Islet precursor cell (in vitro differentiated cells): ENCODE measurements around the gene TPO.
A peak's percentile ranks its signal among the peaks of the same experiment; 100 is the strongest.

Experiments
- DNase-seq: peaks from one replicate; pipeline ENCODE4 v3.0.0-alpha.2; 2018

Gene TPO

DNA sequence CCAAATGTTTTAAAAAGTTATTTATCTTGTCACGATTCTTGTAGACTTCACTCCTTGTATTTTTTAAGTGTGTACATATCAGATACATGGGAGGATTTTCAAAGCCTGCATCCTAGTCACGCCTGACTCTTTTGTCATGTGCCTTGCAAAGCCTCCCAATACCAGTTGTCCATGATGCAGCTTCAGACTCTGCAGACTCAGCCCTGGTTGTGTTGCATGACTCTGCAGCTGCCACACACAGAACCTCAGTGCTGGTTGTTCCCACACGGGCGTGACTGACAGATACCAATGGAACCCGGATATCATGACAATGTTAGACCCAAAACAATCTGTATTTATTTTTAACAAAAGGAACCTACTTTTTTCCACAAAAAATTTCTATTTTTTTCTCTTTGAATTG, 38.2 kb downstream of the TPO start:
- no peak for DNase-seq

DNA sequence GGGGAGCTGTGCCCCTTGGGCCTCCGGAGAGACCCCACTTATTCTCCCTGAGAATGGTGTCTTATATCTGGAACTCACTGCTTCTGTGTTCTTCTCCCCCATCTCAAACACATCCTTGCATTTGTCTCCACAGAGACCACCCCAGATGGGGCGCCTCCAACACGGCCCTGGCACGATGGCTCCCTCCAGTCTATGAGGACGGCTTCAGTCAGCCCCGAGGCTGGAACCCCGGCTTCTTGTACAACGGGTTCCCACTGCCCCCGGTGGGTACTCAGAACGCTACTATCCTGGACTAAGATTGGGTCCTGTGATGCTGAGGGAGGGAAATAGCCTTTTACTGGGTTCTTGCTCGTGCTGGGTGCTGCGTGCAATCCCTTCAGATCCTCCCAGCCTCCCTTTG, 40.3 kb downstream of the TPO start:
- no peak for DNase-seq

DNA sequence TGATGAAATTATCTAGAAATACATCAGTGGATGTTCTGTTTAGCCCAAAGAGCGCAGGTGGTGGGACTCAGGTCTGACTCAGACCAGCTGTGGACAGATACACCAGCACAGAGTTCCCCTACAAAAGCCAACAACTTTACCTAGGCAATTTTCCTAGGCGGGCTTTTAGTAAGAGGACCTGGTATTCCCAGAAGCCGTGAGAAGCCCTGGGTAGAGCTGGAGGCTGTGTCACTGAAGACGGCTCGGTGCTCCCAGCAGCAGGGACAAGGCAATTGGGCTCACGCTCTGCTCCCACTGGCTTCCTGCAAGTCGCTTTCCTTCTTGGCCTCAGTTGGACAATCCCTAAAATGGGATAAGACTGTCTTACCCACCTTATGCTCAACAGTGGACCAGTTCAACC, 41.1 kb downstream of the TPO start:
- no peak for DNase-seq

DNA sequence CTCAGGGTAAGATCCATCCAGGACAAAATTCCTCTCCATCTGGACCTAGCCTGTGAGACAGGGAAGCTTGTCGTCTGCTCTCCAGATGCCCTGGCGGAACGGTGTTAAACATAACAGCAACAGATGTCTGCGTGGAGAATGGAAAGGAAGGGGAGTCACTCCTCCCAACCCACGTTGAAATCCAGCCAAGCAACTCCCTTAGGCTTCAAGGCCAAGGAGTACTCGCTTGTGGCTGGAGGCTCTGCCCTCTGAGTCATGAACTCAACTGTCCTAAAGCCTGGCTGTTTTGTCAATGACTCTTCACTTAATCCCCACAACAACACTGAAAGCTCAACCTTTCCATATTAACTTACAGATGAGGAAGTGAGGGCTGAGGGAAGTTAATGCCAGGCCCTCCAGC, 42.2 kb downstream of the TPO start:
- DNase-seq: peak; percentile 66

DNA sequence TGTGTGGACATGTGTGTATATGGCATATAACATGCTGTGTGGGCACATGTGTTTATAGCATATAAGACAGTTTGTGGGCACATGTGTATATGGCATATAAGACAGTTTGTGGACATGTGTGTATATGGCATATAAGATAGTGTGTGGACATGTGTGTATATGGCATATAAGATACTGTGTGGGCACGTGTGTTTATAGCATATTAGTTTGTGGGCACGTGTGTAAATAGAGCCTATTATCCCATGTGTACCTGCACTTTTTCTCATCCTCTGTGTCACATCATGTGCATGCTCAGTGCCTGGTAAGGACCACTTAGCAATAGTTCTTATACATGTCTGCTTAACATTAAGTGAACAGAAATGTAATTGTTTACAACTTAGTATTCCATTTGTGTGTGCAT, 45.2 kb downstream of the TPO start:
- no peak for DNase-seq

DNA sequence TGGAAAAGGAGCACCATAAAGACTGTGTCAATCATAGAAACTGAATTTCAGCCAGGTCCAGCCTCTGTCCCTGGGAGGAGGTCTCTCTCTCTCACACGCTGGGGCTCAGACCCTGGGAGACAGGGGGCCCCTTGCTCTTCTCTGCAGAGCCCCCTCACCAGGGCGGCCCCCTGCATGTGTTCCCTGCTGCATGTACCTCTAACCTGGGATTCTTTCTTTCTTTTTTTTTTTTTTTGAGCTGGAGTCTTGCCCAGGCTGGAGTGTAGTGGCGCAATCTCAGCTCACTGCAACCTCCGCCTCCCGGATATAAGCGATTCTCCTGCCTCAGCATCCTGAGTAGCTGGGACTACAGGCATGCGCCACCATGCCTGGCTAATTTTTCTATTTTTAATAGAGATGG, 46.5 kb downstream of the TPO start:
- no peak for DNase-seq

DNA sequence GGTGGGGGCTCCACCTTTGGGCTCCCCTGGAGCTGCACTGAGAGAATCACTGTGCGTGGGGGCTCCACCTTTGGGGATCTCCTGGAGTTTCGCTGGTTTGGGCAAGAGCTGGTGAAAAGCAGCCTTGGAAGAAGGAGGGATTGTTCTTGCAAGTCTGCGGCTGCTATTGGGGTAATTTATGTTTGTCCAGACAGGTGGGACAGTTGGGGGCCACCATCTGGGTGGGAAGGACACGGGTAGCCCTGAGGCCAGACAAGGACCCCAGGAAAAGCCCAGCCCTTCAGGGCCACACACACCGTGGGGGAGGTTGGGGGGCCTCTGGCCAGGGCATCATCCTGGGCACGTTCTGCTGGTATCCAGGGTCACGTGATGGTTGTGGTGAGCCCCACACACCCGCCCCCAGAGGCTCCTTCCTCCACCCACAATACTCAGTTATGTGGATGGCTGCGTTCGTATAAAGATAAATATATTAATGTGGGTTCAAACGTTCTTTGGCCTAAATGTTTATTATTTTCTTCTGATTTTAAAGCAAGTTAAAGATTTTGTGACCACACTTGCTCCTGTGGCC, 47.7 kb downstream of the TPO start:
- DNase-seq: peak; percentile 39

DNA sequence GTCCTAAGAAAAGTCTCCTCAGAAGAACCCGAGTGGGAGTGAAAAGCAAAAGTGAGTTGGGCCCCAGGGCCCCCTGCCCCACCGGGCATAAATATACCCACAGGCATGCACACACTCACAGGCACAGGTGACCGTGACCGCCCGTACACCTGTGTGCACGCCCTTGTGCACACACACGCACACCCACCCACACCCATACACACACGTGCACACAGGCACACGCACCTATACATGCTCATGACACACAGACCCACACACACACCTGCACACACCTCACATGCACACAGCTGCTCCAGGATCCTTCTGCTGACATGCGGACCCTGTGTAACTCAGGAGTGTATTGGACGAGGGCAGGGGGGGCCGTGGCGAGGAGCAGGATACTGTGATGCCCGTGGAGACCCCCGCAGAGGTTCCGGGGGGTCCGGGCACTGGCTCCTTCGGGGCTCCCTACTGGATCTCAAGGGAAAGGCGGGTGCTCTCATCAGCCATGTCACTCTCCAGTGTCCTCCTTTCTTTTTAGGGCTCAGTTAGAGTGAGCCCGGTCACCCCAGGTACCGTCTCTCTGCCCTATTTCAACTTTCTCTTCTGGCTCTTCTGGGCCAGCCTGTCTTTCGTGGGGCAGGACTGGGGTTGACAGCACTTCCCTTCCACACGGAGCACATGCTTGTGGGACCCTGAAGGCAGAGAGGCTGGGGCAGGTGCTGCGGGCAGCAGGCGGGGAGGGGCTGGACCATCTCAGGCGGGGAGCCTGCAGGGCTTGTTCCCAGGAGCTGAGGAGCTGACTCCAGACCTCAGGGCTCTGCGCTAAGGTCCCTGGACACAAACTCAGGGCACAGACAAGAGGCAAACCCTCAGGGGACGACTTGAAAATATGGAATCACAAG, 48.5 kb downstream of the TPO start:
- DNase-seq: peak; percentile 53

DNA sequence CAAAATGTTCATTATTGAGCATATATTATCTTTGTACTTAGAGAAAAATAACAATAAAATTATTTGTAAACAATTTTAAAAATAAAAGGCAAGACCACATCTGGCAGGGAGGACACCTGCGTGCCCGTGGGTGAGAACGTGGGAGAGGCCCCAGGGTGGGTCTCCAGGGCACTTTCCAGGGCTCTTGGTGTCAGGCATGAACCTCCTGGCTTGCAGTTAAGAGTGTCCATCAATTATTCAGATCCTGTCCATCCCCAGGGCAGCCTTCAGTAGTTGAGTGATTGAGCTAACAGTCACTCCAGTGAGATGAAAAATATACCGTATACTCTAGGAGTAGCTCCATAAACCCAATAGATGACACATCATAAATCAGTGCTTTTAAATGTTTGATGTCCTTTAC, 49.7 kb downstream of the TPO start:
- DNase-seq: no peak

DNA sequence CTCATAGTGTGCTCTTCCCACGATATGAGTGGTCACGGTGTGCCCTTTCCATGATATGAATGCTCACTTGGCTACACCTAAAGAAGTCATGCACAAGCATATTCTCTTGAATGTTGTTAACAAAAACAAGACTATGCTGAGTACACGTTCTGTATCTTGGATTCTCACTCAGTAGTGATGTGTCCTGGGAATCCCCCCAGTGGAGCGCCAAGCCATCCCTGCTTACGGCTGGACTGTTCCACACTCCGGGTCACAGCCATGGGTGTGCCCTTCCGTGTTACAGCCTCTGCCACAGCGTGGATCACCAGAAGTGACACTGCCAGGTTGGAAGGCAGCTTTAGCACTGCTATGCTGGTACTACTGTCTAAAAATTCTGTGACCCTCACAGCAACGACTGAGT, 59.1 kb downstream of the TPO start:
- no peak for DNase-seq

DNA sequence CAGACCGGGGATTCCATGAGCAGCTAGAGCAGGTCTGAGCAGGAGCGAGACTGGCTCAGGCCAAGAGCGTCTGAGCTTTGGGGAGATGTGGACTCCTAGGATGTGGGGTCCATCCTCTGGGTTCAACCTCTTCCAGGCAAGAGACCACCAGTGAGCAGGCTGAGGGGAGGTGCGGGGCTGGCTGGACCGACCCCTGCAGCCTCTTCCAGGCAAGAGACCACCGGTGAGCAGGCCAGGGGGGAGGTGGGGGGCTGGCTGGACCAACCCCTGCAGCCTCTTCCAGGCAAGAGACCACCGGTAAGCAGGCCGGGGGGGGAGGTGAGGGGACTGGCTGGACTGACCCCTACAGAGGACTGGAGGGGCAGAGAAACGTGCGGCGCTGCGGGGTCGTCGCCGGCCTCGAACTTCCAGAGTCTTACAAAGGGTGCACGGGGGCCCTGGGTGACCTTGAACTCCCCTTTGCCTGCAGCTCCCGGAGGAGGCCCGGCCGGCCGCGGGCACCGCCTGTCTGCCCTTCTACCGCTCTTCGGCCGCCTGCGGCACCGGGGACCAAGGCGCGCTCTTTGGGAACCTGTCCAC, 63.4 kb downstream of the TPO start:
- DNase-seq: no peak

DNA sequence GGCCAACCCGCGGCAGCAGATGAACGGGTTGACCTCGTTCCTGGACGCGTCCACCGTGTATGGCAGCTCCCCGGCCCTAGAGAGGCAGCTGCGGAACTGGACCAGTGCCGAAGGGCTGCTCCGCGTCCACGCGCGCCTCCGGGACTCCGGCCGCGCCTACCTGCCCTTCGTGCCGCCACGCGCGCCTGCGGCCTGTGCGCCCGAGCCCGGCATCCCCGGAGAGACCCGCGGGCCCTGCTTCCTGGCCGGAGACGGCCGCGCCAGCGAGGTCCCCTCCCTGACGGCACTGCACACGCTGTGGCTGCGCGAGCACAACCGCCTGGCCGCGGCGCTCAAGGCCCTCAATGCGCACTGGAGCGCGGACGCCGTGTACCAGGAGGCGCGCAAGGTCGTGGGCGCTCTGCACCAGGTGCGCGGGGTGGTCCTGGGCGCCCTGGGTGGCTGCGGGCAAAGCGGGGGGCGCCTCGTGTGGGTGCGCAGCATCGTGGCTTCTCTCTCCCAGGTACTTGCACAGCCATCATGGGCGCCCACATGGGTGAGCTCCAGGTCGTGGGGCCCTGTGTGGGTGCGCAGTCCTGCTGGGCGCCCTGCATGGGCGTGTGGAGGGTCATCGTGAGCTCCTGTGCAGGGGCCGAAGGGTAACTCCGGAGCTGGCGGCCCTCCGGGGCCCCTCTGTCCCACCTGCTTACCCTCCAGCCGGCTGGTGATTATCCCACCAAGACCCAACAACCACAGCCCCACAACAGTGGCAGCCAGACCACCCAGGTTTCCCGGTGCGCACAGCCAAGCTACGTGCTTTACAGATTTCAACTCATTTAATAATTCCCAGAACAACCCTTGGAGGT, 64.2 kb downstream of the TPO start:
- no peak for DNase-seq

DNA sequence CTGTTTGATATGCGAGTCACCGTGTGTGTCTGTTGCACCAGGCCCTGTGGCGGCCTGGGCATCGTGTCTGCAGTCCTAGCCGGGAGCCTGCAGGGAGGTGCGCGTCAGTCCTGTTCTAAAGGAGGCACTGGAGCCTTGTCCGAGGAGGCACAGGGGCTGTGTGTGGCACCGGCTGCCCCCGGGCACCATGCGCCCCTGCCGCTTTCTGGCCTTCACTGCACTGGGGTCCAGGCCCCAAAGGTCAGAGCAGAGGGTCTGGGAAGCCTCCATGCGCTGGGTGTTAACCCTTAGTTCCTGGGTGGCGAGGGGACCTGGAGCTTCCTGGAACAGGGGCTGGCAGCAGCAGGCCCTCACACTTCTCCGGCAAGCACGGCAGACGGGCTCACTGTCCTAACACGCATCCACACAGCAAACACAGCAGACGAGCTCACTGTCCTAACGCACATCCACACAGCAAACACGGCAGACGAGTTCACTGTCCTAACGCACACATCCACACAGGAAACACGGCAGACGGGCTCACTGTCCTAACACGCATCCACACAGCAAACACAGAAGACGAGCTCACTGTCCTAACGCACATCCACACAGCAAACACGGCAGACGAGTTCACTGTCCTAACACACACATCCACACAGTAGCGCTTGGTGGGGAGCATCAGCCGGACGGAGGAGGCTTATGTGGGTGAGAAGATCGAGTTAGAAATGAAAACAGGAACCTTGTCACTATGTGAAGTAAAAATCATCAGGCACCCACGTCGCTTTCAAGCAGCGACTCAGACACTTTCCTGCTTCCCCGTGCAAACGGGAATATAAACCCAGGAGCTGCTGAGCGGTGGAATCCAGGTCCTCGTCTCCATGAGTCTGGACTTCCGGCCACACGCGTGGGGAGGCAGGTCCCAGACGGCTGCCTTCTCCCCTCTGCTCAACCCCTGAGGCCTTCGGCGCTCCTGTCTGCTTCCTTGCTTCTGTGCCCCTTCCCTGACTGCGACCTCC, 65.3 kb downstream of the TPO start:
- DNase-seq: peak; percentile 53

DNA sequence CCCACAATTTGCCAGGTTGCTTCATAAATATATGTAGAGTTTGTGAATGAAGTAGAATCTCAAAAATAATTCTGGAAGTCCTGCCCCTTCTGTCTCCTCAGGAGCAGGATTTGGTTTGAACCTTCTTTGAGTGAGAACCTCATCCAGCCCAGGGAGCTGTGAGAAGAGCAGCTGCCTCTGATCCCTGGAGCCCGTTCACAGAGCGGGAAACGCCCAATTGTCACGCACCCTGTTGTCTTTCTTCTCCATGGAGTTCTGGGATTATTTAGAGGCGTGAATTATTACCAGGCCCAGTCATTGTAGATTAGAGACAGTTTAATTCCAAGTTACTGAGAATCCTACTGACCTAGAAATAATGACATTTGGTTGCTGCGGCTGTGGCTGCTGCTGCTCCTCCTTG, 66.1 kb downstream of the TPO start:
- DNase-seq: no peak

DNA sequence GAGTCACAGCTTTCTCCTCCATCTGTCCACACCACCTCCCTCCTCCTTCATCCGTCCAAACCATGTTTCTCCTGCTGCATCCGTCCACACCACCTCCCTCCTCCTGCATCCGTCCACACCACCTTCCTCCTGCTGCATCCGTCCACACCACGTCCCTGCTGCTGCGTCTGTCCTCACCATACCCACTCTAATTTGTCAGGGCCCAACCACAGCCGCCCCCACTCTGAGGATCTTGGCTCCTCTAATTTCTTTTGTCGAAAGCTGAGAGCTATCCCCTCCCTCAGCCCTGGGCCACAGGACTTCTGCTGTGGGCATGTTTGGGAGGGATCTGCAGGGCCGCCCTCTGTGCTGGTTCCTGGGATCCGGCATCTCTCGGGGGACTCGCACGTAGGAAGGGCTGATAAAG, 67.4 kb downstream of the TPO start:
- DNase-seq: peak; percentile 53

DNA sequence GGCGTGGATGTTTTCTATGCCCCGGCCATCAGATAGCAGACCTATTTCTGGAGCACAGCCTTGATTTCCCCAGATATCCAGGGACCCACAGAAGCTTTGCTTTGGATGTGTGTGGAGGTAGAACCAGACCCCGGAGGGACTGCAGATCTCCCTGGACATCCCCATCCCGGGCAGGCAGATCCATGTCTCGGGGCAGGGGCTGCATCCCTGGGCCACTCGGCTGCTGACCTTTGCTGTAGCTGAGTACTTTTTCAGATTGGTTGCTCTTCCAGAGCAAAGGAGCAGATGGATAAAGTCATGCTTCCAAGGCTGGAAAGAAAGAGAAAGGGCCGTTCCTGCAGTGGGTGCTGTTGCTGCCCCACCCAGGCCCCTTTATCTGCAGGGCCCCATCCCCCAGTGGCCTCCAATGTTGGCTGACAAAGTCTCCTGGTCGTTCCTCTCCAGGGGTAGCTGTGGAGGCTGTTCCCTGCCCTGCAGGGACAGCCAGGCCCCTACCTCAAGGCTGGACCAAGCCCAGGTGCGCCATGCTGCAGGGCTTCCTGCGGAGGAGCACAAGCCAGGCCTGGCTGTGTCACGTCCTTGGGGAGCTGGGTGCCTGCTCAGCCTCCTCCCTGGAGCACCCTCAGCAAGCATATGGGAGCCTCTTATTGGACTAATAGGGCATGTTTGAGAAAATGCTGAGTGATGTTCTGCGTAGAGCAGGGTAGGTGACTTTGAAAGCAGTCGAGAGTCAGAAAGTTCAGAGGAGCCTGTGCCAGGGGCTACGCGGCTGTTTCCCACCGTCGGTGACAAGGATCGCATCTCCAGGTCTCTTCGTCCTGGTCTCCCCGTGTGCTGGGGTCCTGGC, 68.4 kb downstream of the TPO start:
- DNase-seq: no peak

DNA sequence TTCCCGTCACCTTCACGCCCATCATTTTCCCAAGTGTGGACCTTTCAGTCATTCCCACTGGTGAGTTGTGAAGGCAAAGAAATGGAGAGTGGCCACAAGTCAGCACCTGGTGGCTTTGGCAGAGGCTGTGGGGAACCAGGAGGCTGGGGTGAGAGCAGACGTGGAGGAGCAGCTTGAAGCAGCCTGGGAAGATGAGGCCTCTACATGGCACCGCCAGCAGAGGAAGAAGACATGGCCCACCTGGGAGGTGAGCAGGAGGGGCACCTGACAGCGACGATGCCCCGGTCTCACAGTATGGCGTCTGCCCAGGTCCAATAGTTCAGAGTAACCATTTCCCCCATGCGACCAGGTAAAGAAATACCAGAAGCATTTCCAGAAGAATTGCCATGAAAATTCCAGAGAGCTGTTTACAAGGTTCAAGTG, 69.0 kb downstream of the TPO start:
- DNase-seq: peak; percentile 38

DNA sequence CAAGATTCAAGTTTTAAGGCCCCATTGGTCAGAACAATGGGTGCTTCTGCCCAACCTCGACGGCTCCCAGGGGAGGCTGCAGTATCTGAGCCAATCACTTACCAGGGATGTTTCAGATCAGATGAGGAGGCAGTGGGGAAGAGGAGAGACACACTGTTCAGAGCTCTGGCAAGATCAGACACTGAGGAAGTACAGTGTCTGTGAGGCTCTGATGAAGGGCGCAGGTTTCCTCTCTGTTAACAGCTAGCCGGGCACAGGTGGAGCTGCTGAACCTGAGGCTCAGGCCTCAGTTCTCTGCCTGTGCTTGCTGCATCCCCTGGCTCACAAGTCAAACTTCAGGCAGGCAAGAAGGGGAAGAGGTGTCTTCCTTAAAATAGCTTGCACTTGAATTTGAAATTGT, 69.7 kb downstream of the TPO start:
- DNase-seq: peak; percentile 42

DNA sequence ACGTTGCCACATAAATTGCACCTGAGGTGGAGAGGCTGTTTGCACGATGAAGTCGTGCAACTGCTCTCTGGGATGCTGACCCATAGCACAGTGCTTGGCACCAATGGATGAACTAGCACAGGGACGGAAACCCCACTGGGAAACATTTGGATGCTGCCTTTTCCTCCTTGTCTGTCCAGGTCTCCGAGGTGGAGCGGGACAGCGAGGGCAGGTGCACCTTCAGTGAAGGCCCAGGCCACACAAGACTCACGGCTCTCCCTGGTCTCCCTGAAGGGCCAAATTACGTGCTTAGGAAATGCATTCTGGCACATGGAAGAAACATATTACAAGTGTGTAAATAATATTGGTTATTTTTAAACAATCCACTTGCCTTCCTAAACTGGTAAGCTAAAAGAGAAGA, 70.3 kb downstream of the TPO start:
- DNase-seq: no peak

DNA sequence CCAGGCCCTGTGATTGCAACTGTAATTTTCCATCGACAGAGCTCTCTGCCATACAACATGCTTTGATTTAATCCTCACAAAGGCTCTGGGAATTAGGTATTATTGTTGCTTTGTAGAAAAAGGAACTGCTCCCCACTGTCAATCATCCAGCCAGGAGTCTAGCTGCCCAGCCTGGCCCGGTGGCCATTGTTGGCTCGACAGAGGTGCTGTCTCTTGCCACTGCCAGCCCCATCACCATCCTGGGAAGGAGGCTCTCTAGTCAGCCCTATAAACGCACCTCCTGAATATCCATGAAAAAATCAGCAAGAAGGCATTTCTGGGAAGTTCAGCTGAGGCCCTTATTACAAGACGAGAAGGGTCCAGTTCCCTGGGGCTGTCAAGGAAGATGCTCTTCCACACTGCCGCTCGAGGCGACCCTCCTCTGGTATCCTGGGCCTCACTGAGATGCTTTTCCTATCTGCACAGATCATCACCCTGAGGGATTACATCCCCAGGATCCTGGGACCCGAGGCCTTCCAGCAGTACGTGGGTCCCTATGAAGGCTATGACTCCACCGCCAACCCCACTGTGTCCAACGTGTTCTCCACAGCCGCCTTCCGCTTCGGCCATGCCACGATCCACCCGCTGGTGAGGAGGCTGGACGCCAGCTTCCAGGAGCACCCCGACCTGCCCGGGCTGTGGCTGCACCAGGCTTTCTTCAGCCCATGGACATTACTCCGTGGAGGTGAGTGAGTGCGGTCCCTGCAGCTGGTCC, 71.0 kb downstream of the TPO start:
- peak; percentile 36 for DNase-seq
